Ovary (tissue), 9 donors: Measurements from ENCODE around the gene USP32. TPM values are rescaled to one million over a fixed set of nuclear protein-coding genes. Genes with fewer than 3 reads are reported as not detected.

ENCODE experiments used
- DNase-seq, 5 donors: peaks; one replicate each; pipeline ENCODE4 v3.0.0-alpha.2; 2019 to 2020
- H3K27ac ChIP-seq, 2 donors: fragments of 200-600 bp; one replicate each; pipeline versions ENCODE4 v1.5.1 to v1.8.0; 2019 to 2022
- H3K27me3 ChIP-seq: fragments of 200-600 bp; one replicate; pipeline ENCODE4 v1.8.0; 2022
- H3K36me3 ChIP-seq: fragments of 200-600 bp; sonication (generic); one replicate; pipeline ENCODE4 v1.5.1; 2019
- H3K4me1 ChIP-seq: one replicate; pipeline ENCODE4 v1.8.1; 2013; ENCODE audit warnings: mild to moderate bottlenecking, moderate library complexity; ENCODE audit not compliant: insufficient read depth
- H3K4me3 ChIP-seq: fragments of 200-600 bp; sonication (generic); one replicate; pipeline ENCODE4 v1.5.1; 2017
- H3K9me3 ChIP-seq, 2 donors: fragments of 200-600 bp in 1 of 2; sonication (generic) in 1 of 2; one replicate each; pipeline versions ENCODE4 v1.5.1 to v1.8.1; 2013 to 2019; ENCODE audit warnings: mild to moderate bottlenecking in 1 of 2, moderate library complexity in 1 of 2
- EP300 ChIP-seq: sonication (generic); formaldehyde crosslinking; IDR thresholded peaks from one replicate; pipeline ENCODE4 v1.6.1; 2017; ENCODE audit warnings: antibody characterized with exemption
- POLR2A ChIP-seq: fragments of 450-650 bp; IDR thresholded peaks from one replicate; pipeline ENCODE4 v1.6.1; 2017; ENCODE audit warnings: antibody characterized with exemption, mild to moderate bottlenecking, moderate library complexity
- WGBS, 3 donors: extraction: QIAGEN DNeasy Blood & Tissue Kit in 1 of 3; methylation state at CpG; one replicate each; pipeline versions ENCODE4 v1.1.5 to v1.1.7; 2013 to 2017; 5-methylcytosine and 5-hydroxymethylcytosine counted together
- intact Hi-C, 4 donors: fragments of 100-400 bp; cut with DNase I; formaldehyde crosslinking; loops; one replicate each; pipeline versions ENCODE4 v1.11.0 to v1.15.1; 2022 to 2023
- polyA plus RNA-seq, 2 donors: library from polyadenylated mRNA; stranded (reverse); fragments of 200-250 nt in 1 of 2; fragments of 350-450 nt in 1 of 2; fragmentation: Illumina TruSeq in 1 of 2; extraction: RNeasy Lipid Tissue Mini Kit (QIAGEN cat#74804) in 1 of 2; gene quantifications; one replicate each; pipeline ENCODE4 v1.2.3, GENCODE V29; 2013 to 2014
- total RNA-seq, 7 donors: library from RNA; depleted of rRNA in 2 of 7; stranded (reverse); fragments of >200 nt in 2 of 7; fragmentation: NEBNext Ultra II Directional in 3 of 7; extraction: Animal tissue kit (Norgen Biotek cat#: 25700) in 3 of 7; gene quantifications; one replicate each; pipeline versions ENCODE4 v1.1.0 to v1.2.4, GENCODE V29; 2016 to 2023
- TF ChIP-seq, protein P1 (sequence below), 3 donors: fragments of 450-650 bp in 2 of 3; fragments of 200-600 bp in 1 of 3; IDR thresholded peaks; one replicate each; pipeline versions ENCODE4 v1.5.1 to v1.8.0; 2016 to 2022; ENCODE audit warnings: antibody characterized with exemption in 3 of 3, mild to moderate bottlenecking in 1 of 3
- donor health status: DM: no; HTN: no; CAD: no; lungs with moderate emphysema.
- donor health status: DM: no; HTN: no; CAD: no.
- donor health status: Bipolar disorder and iron deficiency.
- donor health status: DM: yes; HTN: yes; CAD: no.
- donor health status: DM: no; HTN: no; CAD: no.
- donor health status: DM: yes; HTN: yes; CAD: no.

USP32 gene
- total and polyA plus RNA-seq, 9 donors, result 8.7 to 37.6 (median 32.9) TPM

DNA sequence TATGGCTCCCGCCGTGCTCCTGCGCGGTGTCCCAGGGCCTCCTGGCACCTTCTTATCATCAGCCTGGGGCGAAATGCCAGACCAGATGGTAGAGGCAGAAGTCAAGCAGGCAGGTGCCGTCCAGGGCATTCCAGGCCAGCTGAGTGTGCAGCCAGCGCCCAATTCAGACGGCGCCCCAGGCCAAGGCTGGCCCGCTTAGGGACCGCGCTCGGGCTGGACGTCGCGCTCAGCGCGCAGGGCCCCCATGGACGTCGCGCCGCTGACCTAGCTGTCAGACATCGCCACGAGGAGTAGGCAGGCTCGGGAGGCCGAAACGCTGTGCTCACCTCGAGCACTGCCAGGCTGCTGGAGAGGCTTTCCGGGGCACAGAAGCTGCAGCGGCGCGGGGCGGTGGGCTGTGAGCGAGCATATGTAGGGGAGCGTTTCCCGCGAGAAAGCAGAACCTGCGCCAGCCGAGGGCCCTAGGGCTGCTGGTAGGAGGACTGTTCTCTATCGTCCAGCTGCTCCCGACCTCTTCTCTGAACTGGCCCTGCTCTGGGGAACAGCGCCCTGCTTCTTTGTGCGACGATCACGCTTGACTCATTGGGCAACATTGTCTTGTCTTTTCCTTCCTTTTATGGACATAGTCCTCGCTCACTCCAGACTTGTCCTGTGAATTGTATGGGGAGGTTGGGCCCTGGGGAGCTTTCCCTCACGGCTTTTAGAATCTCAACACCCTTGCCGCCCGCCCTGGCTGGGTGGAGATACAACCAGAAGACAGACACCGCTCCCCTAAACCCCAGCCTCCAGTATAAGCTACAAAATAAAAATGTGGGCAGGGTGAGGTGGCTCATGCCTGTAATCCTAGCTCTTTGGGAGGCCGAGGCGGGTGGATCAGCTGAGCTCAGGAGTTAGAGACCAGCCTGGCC lies 250.6 kb downstream of the USP32 start:
- intact Hi-C loops, result no loop called here
- Histone ChIP-seq H3K4me3 (no peak overlapping the region), H3K27me3 (no peaks in the 10 kb centered on the region), H3K27ac (no peak overlapping the region), H3K9me3 (no peaks in the 10 kb centered on the region), H3K36me3 (no peaks in the 10 kb centered on the region), H3K4me1 (peaks cover 4% of the 10 kb centered on the region)
- DNase-seq, result no peak
- no peak for TF ChIP-seq EP300
- 7 to 10% (median 9%) methylated on average over 42 to 52 of the region's 52 CpGs for WGBS, 3 donors

DNA sequence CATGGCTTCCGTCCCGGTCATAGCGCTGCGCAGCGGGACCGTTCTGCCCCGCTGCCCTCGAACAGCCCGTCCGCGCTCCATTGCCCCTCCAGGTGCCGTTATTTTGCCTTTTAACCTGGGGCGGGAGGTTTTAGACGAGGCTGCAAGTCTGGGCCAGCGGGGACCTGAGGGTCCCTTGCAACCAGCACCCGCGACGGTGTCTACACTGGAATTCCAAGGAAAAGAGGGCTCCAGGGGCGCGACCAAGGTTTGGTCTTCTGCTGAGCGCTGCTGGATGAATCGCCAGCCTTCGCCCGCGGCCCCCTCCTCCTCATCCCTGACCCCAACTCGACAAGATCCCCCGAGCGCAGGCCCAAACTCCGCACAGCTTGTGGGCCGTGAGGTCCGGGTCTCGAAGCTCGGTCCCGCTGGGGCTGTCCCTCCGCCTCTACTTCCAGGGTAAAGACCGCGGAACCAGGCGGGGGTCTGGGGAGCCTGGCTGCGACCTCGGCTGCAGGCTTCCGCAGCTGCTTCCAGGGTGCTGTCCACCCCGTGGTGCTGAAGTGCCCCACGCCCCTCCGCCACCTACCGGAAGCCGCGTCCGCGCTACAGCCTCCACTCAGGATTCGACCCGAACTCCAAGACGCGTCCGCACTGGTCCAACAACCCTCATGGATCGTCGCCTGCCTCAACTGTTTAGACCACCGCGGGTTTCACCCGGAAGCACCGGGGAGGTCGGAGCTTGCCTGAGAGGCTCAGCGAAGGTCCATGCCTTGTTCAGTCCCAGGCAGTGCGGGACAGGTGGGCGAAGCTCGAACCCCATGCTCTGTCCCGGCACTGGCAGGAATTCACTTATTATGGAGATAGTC lies 252.3 kb downstream of the USP32 start:
- DNase-seq, result peak; percentile 51 to 83 (median 71)
- intact Hi-C loops, result no loop called here
- Histone ChIP-seq H3K36me3 (no peaks in the 10 kb centered on the region), H3K27ac (no peak overlapping the region), H3K4me1 (peaks cover 6% of the 10 kb centered on the region), H3K4me3 (no peak overlapping the region), H3K9me3 (no peaks in the 10 kb centered on the region), H3K27me3 (no peaks in the 10 kb centered on the region)
- TF ChIP-seq, protein P1, sequence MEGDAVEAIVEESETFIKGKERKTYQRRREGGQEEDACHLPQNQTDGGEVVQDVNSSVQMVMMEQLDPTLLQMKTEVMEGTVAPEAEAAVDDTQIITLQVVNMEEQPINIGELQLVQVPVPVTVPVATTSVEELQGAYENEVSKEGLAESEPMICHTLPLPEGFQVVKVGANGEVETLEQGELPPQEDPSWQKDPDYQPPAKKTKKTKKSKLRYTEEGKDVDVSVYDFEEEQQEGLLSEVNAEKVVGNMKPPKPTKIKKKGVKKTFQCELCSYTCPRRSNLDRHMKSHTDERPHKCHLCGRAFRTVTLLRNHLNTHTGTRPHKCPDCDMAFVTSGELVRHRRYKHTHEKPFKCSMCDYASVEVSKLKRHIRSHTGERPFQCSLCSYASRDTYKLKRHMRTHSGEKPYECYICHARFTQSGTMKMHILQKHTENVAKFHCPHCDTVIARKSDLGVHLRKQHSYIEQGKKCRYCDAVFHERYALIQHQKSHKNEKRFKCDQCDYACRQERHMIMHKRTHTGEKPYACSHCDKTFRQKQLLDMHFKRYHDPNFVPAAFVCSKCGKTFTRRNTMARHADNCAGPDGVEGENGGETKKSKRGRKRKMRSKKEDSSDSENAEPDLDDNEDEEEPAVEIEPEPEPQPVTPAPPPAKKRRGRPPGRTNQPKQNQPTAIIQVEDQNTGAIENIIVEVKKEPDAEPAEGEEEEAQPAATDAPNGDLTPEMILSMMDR (IDR thresholded peaks at IDR 0.05), result peak in 2 of 3 donors; percentile 28 to 31
- TF ChIP-seq POLR2A, result no peak
- TF ChIP-seq EP300, result no peak
- 5% methylated on average over 64 to 66 of the region's 66 CpGs for WGBS, 3 donors

DNA sequence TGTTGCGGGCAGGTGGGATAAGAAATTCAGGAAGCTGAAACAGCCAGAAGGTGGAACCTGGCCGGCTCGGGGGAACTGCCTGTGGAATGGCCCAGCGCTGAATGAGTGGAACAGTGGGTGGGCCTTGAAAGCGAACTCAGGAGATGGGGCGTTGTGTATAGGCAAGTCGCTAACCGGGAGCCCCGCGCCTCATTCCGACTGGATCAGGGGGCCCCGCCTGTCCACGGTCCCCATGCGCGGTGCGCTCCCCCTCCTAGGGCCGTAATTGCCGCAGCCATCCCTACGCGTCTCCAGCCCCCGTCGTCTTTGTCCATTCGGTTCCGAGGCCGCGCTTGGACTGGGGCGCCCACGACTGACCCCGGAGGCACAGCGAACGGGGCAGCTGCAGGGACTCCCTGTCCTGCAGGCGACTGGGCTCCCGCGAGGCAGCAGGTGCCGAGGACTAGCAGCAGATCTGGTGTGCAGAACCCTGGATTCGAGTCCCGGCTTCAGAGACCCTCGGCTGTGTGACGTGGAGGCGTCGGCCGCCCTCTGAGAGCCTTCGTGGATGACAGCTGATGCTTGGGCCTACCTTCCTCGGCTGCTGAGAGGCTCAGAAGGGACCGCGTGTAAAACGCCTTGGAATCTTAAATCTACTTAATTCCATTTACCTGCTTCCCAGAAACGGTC lies 253.0 kb downstream of the USP32 start:
- no peaks in the 10 kb centered on the region for H3K36me3 ChIP-seq
- no peak overlapping the region for H3K4me3 ChIP-seq
- WGBS, 3 donors, result 4 to 7% (median 5%) methylated on average over 41 to 48 of the region's 48 CpGs
- DNase-seq, result no peak
- no peak overlapping the region for H3K27ac ChIP-seq
- TF ChIP-seq, protein P1 (IDR thresholded peaks at IDR 0.05), result no peak
- TF ChIP-seq POLR2A (no peak), EP300 (no peak)
- H3K27me3 ChIP-seq, result no peaks in the 10 kb centered on the region
- peaks cover 11% of the 10 kb centered on the region for H3K4me1 ChIP-seq
- H3K9me3 ChIP-seq, result no peaks in the 10 kb centered on the region
- intact Hi-C loops, result no loop called here

DNA sequence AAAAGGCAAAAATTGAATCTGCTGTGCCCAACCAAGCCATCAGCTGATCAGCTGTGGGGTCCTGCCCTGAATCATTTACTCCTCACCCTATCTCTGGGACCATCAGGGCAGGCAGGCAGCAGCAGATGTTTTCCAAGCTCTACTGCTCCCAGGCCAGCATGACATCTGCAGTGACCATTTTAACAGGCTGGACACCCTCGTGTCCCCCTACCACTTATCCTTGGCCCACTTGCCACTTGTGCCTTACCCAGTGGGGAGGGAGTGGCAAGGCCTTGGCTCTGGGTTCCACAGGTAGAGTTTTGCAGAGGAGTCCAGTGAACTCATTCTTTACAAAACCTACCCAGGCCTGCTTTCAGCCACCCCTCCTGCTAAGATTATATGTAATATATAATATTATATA lies 254.2 kb downstream of the USP32 start:
- Histone ChIP-seq H3K4me1 (peaks cover 11% of the 10 kb centered on the region), H3K27me3 (no peaks in the 10 kb centered on the region), H3K27ac (no peak overlapping the region), H3K9me3 (no peaks in the 10 kb centered on the region), H3K4me3 (no peak overlapping the region), H3K36me3 (no peaks in the 10 kb centered on the region)
- whole genome bisulfite sequencing, 3 donors, result 36 to 47% (median 38%) methylated on average over 1 of the region's 1 CpG
- DNase-seq, result no peak
- intact Hi-C loops, result no loop called here
- TF ChIP-seq POLR2A, result no peak
- TF ChIP-seq, protein P1 (IDR thresholded peaks at IDR 0.05), result no peak
